RWPE2 (cell line): ENCODE measurements around the gene FBXL17.

Source experiments
- ATAC-seq: fragments of 200-7000 bp; cut with Tn5 transposase; 3 replicates; pipeline ENCODE4 v1.9.1; 2021; ENCODE audit warnings: low read depth
- DNase-seq: peaks from one replicate; pipeline ENCODE4 v3.0.0-alpha.2; 2020; ENCODE audit warnings: low spot score
- H3K27ac ChIP-seq: fragments of 450-650 bp; 2 replicates; pipeline ENCODE4 v1.5.1; 2017; ENCODE audit warnings: mild to moderate bottlenecking; ENCODE audit not compliant: poor library complexity, severe bottlenecking
- H3K27me3 ChIP-seq: fragments of 250-450 bp; sonication (Bioruptor Pico); 2 replicates; pipeline ENCODE4 v1.5.1; 2021; ENCODE audit warnings: mild to moderate bottlenecking, moderate library complexity; ENCODE audit not compliant: insufficient read depth, poor library complexity, severe bottlenecking
- H3K36me3 ChIP-seq: fragments of 250-450 bp; sonication (Bioruptor Pico); 2 replicates; pipeline ENCODE4 v1.5.1; 2020; ENCODE audit warnings: low read depth, mild to moderate bottlenecking, moderate library complexity
- H3K4me1 ChIP-seq: fragments of 250-450 bp; sonication (Bioruptor Pico); 2 replicates; pipeline ENCODE4 v1.5.1; 2021; ENCODE audit warnings: mild to moderate bottlenecking, moderate library complexity; ENCODE audit not compliant: insufficient read depth, poor library complexity, severe bottlenecking
- H3K4me3 ChIP-seq: fragments of 250-450 bp; sonication (Bioruptor Pico); 2 replicates; pipeline ENCODE4 v1.5.1; 2021; ENCODE audit warnings: mild to moderate bottlenecking, moderate library complexity; ENCODE audit not compliant: severe bottlenecking
- H3K9me3 ChIP-seq: fragments of 250-450 bp; sonication (Bioruptor Pico); 2 replicates; pipeline ENCODE4 v1.5.1; 2021; ENCODE audit warnings: mild to moderate bottlenecking, moderate library complexity; ENCODE audit not compliant: severe bottlenecking
- TF ChIP-seq, protein P1 (sequence below): fragments of 450-650 bp; IDR thresholded peaks from one replicate; pipeline ENCODE4 v1.5.1; 2017; ENCODE audit warnings: mild to moderate bottlenecking, moderate library complexity; ENCODE audit not compliant: poor library complexity, severe bottlenecking

Gene FBXL17

DNA sequence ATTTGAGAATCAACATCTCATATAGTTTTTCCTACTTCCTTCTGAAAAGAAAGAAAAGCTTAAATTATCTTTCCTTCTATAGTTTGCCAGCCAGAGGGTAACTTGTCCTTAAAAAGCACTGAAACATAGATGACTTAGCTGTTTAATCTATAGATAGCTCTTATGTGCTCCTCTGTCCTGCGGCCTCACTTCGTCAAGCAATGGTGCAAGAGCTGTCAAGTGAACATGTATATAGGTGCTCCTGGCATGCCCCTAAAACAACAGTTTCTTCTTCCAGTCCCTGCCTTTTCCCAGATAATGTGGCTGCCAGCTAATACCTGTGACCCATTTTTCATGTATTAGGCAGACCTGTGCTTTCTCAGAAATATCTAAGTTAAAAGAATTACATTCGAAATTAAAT lies 423.5 kb downstream of the FBXL17 start:
- Histone ChIP-seq H3K4me3 (no peak overlapping the region), H3K4me1 (no peaks in the 10 kb centered on the region), H3K9me3 (no peaks in the 10 kb centered on the region), H3K36me3 (no peaks in the 10 kb centered on the region), H3K27ac (no peak overlapping the region), H3K27me3 (no peaks in the 10 kb centered on the region)
- DNase-seq (no peak), ATAC-seq (no peak)
- TF ChIP-seq, protein P1, sequence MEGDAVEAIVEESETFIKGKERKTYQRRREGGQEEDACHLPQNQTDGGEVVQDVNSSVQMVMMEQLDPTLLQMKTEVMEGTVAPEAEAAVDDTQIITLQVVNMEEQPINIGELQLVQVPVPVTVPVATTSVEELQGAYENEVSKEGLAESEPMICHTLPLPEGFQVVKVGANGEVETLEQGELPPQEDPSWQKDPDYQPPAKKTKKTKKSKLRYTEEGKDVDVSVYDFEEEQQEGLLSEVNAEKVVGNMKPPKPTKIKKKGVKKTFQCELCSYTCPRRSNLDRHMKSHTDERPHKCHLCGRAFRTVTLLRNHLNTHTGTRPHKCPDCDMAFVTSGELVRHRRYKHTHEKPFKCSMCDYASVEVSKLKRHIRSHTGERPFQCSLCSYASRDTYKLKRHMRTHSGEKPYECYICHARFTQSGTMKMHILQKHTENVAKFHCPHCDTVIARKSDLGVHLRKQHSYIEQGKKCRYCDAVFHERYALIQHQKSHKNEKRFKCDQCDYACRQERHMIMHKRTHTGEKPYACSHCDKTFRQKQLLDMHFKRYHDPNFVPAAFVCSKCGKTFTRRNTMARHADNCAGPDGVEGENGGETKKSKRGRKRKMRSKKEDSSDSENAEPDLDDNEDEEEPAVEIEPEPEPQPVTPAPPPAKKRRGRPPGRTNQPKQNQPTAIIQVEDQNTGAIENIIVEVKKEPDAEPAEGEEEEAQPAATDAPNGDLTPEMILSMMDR, result no peak

DNA sequence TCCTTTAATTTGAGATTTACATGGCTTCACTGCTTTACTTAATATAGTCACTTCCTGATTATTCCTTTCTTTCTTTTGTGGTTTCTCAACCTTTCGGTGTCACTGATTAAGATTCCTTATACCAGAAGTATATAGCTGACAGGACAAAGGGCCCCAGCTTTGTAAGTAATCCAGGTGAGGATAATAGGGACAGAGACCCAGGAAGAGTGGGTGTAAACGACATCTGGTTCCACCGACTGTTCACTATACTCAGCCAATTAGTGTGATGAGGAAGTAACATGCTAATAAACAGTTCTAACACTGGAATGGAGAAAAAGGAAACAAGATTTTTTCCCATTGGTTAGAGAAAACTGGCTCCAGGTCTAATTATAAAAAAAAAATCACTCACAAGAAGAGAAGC lies 424.8 kb downstream of the FBXL17 start:
- H3K27me3 ChIP-seq, result no peaks in the 10 kb centered on the region
- H3K4me3 ChIP-seq, result no peak overlapping the region
- ATAC-seq (no peak), DNase-seq (no peak)
- TF ChIP-seq, protein P1, result no peak
- H3K9me3 ChIP-seq, result no peaks in the 10 kb centered on the region
- no peak overlapping the region for H3K27ac ChIP-seq
- no peaks in the 10 kb centered on the region for H3K36me3 ChIP-seq
- no peaks in the 10 kb centered on the region for H3K4me1 ChIP-seq

DNA sequence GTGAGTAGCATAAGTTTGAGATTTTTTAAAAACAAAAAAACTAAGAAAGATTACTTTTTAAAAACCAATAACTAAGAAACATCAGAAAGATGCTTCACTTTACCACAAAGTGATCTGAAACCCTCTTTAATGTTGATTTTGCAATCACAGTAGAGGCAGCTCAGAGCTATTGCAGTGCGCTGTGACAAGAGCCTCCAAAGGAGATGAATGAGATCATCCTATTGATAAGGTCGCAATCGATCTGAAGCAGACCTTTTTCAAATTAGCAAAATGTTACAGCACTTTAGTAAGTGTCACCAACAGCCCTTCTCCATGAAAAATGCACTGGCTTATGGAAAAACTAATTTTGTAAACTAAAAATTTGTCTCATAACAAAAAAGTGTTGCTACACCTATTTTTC lies 426.6 kb downstream of the FBXL17 start:
- Histone ChIP-seq H3K4me3 (no peak overlapping the region), H3K36me3 (no peaks in the 10 kb centered on the region), H3K27ac (no peak overlapping the region), H3K9me3 (no peaks in the 10 kb centered on the region), H3K4me1 (no peaks in the 10 kb centered on the region), H3K27me3 (no peaks in the 10 kb centered on the region)
- TF ChIP-seq, protein P1, result no peak
- no peak for DNase-seq
- ATAC-seq, result no peak

DNA sequence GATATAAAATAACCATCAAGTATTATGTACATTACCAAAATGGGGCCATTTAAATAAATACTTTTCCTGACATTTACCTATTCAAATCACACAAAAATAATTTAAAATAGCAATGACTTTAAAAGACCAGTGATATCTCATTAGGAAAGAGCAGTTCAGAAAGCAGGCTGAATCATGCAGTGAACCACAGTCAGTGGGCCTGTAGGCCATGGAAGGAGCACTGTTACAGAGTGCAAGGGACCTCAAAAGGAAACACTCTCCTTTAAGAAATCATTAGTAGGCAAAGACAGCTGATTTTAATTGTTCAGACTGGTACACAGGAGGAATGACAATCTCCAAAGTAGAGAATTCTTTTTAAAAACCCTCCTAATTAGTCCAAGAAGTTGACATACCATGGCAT lies 427.6 kb downstream of the FBXL17 start:
- no peak for DNase-seq
- ATAC-seq, result no peak
- Histone ChIP-seq H3K27ac (no peak overlapping the region), H3K36me3 (no peaks in the 10 kb centered on the region), H3K27me3 (no peaks in the 10 kb centered on the region), H3K9me3 (no peaks in the 10 kb centered on the region), H3K4me1 (no peaks in the 10 kb centered on the region), H3K4me3 (no peak overlapping the region)
- TF ChIP-seq, protein P1, result no peak

DNA sequence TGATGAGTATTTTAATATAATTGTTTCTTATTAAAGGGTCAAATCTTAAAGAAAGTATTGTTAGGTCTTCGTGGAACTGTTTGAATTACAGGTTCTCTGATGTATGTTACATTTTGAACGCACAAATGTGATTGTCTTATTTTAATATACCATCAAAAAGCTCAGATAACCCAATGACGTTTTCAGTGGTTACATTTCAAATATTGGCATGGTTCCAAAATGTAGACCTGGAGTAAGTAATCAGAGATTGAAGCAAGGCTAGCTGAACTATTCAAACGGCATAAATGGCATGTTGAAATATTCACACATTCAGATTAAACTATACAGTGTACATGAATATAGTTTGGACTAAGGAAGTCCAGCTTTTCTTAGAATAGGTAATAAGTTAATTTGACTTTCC lies 429.4 kb downstream of the FBXL17 start:
- H3K27ac ChIP-seq, result no peak overlapping the region
- no peaks in the 10 kb centered on the region for H3K36me3 ChIP-seq
- TF ChIP-seq, protein P1, result no peak
- H3K4me3 ChIP-seq, result no peak overlapping the region
- DNase-seq, result no peak
- no peak for ATAC-seq
- H3K27me3 ChIP-seq, result no peaks in the 10 kb centered on the region
- H3K4me1 ChIP-seq, result no peaks in the 10 kb centered on the region
- H3K9me3 ChIP-seq, result no peaks in the 10 kb centered on the region
